ENCODE data around the gene AGXT2.

- TF ChIP-seq POLR2A (IDR thresholded peaks at IDR 0.05; ENCODE audit: low read depth, low read length): no peak
- TF ChIP-seq POLR2AphosphoS5 (IDR thresholded peaks at IDR 0.05; ENCODE audit: low read depth, low read length): no peak
Observed at GRCh38 chr5:35009019-35009418, 38.7 kb downstream of the AGXT2 start.

All from GM12892 (cell line).